NB4 (cell line): ENCODE results near the gene BACE2.

Source experiments
- MAX ChIP-seq: IDR thresholded peaks from 2 replicates; pipeline ENCODE4 v1.6.1; 2011; ENCODE audit warnings: low read depth, low read length
- MYC ChIP-seq: IDR thresholded peaks from 2 replicates; pipeline ENCODE4 v1.6.1; 2011; ENCODE audit warnings: low read depth, low read length
- POLR2A ChIP-seq: IDR thresholded peaks from 2 replicates; pipeline ENCODE4 v1.6.1; 2011; ENCODE audit warnings: mild to moderate bottlenecking; ENCODE audit not compliant: insufficient read length; ENCODE audit errors: extremely low read depth
- TF ChIP-seq, protein P1 (sequence below): IDR thresholded peaks from one replicate; pipeline ENCODE4 v1.5.1; 2012; ENCODE audit warnings: low read depth, low read length

GRCh38 chr21:41143596-41144325, 24.2 kb upstream of the BACE2 start:
- TF ChIP-seq, protein P1, sequence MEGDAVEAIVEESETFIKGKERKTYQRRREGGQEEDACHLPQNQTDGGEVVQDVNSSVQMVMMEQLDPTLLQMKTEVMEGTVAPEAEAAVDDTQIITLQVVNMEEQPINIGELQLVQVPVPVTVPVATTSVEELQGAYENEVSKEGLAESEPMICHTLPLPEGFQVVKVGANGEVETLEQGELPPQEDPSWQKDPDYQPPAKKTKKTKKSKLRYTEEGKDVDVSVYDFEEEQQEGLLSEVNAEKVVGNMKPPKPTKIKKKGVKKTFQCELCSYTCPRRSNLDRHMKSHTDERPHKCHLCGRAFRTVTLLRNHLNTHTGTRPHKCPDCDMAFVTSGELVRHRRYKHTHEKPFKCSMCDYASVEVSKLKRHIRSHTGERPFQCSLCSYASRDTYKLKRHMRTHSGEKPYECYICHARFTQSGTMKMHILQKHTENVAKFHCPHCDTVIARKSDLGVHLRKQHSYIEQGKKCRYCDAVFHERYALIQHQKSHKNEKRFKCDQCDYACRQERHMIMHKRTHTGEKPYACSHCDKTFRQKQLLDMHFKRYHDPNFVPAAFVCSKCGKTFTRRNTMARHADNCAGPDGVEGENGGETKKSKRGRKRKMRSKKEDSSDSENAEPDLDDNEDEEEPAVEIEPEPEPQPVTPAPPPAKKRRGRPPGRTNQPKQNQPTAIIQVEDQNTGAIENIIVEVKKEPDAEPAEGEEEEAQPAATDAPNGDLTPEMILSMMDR, result no peak
- TF ChIP-seq POLR2A (no peak), MAX (no peak), MYC (no peak)
